BLaER1 (cell line): Measurements from ENCODE around the gene EDAR.

Source experiments
- H3K27ac ChIP-seq: shearing (Covaris generic); formaldehyde crosslinking; 2 replicates; pipeline ENCODE4 v1.8.1; 2022
- H3K27me3 ChIP-seq: shearing (Covaris generic); formaldehyde crosslinking; 2 replicates; pipeline ENCODE4 v1.8.1; 2022
- H3K36me3 ChIP-seq: shearing (Covaris generic); formaldehyde crosslinking; 2 replicates; pipeline ENCODE4 v1.8.1; 2022
- H3K4me1 ChIP-seq: shearing (Covaris generic); formaldehyde crosslinking; 2 replicates; pipeline ENCODE4 v1.8.1; 2022
- H3K4me2 ChIP-seq: shearing (Covaris generic); formaldehyde crosslinking; 2 replicates; pipeline ENCODE4 v1.8.1; 2022
- H3K4me3 ChIP-seq: shearing (Covaris generic); formaldehyde crosslinking; 2 replicates; pipeline ENCODE4 v1.8.1; 2022
- H3K9ac ChIP-seq: shearing (Covaris generic); formaldehyde crosslinking; 2 replicates; pipeline ENCODE4 v1.8.1; 2022
- H3K9me3 ChIP-seq: shearing (Covaris generic); formaldehyde crosslinking; 2 replicates; pipeline ENCODE4 v1.8.1; 2022
- H4K20me1 ChIP-seq: shearing (Covaris generic); formaldehyde crosslinking; 2 replicates; pipeline ENCODE4 v1.8.1; 2022
- Cebpa-rat ChIP-seq: shearing (Covaris generic); IDR thresholded peaks from 2 replicates; pipeline ENCODE4 v1.8.1; 2022

Gene EDAR

DNA sequence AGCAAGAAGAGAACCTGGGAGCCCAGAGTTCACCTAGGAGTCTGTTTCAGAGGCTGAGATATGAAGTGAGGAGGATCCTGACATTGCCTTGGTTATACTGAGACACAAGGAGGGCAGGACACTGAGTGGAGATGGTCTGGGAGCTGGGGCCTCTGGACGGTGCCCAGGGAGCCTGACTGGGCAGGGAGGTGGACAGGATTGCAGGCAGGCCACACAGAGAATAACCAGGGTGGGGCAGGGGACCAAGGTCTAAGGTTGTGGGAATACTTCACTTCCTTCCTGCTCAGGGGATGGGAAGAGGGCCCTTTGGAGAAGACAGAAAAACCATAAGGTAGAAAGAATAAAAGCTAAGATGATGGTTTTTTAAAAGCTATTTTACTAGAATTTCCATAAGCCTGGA lies 18.7 kb downstream of the EDAR start:
- no peak overlapping the region for H3K4me2 ChIP-seq
- H4K20me1 ChIP-seq, result no peaks in the 10 kb centered on the region
- no peak overlapping the region for H3K27ac ChIP-seq
- H3K36me3 ChIP-seq, result no peaks in the 10 kb centered on the region
- no peak overlapping the region for H3K4me3 ChIP-seq
- no peaks in the 10 kb centered on the region for H3K9me3 ChIP-seq
- TF ChIP-seq Cebpa-rat, result no peak
- no peak overlapping the region for H3K9ac ChIP-seq
- H3K27me3 ChIP-seq, result no peaks in the 10 kb centered on the region
- peaks cover 8% of the 10 kb centered on the region; the same call in 1 of the 2 replicates for H3K4me1 ChIP-seq

DNA sequence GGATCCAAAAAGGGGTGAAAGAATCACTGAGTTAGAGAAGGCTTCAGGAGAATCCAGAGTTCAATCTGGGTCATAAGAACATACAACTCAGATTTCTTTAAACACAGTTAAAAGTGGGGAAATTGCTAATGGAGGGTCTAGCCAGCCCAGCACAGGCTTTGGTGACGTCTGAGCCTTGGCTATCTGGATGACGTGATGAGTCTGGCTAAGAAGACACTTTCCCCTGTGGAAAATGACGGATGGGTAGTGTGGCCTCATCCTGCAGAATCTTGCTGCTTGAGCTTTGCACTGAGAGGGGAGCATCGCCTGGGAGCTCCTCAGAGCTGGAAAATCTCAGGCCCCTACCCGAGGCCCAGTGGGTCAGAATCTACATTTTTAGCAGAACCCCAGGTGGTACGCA lies 19.2 kb downstream of the EDAR start:
- H4K20me1 ChIP-seq, result no peaks in the 10 kb centered on the region
- H3K4me1 ChIP-seq, result peaks cover 6% of the 10 kb centered on the region; the same call in 1 of the 2 replicates
- no peaks in the 10 kb centered on the region for H3K9me3 ChIP-seq
- no peak overlapping the region for H3K4me2 ChIP-seq
- no peak overlapping the region for H3K27ac ChIP-seq
- no peak for TF ChIP-seq Cebpa-rat
- H3K9ac ChIP-seq, result no peak overlapping the region
- H3K27me3 ChIP-seq, result no peaks in the 10 kb centered on the region
- no peak overlapping the region for H3K4me3 ChIP-seq
- no peaks in the 10 kb centered on the region for H3K36me3 ChIP-seq

DNA sequence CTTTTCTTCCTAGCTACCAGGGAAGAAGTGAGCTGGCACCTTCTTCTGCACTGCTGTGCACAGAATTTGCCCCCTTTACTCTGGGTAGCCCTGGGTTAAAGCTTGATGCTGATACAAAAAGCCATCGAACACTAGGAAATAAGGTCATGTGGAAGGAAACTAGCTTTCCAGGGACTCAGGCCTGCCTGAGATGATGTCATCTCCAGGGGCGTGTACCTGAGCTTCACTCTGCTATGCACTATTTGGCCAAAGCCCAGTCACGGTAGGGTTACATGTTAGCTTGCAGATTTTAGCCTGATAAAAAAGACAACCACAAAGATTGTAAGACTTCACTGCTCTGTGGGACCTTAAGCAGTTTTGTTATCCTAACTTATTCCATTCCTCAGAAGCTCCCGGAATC lies 20.4 kb downstream of the EDAR start:
- Histone ChIP-seq H3K9me3 (no peaks in the 10 kb centered on the region), H4K20me1 (no peaks in the 10 kb centered on the region), H3K9ac (no peak overlapping the region), H3K27ac (no peak overlapping the region), H3K4me1 (no peaks in the 10 kb centered on the region), H3K4me3 (no peak overlapping the region), H3K27me3 (no peaks in the 10 kb centered on the region), H3K36me3 (no peaks in the 10 kb centered on the region), H3K4me2 (no peak overlapping the region)
- TF ChIP-seq Cebpa-rat, result no peak

DNA sequence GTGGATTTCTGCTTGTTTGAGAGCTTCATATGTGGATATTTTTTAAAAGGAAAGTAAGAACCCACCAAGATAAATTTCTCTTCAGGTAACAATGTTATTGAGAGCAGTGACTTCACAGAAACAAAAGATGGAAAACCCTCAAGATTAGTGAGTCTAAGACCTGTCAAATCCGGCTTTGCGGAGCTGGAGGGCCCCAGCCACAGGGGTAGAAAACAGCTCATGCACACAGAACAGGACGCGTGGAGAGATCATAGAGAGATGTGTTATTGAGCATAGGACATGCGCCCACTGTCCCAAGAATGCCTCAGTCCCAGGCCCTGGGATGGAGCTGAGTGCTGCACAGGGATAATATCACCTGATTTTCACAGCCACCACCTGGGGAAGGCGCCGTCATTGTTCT lies 21.3 kb downstream of the EDAR start:
- Histone ChIP-seq H3K4me3 (no peak overlapping the region), H3K9ac (no peak overlapping the region), H4K20me1 (no peaks in the 10 kb centered on the region), H3K4me2 (no peak overlapping the region), H3K27me3 (no peaks in the 10 kb centered on the region), H3K36me3 (no peaks in the 10 kb centered on the region), H3K4me1 (no peaks in the 10 kb centered on the region), H3K27ac (no peak overlapping the region), H3K9me3 (no peaks in the 10 kb centered on the region)
- TF ChIP-seq Cebpa-rat, result no peak

DNA sequence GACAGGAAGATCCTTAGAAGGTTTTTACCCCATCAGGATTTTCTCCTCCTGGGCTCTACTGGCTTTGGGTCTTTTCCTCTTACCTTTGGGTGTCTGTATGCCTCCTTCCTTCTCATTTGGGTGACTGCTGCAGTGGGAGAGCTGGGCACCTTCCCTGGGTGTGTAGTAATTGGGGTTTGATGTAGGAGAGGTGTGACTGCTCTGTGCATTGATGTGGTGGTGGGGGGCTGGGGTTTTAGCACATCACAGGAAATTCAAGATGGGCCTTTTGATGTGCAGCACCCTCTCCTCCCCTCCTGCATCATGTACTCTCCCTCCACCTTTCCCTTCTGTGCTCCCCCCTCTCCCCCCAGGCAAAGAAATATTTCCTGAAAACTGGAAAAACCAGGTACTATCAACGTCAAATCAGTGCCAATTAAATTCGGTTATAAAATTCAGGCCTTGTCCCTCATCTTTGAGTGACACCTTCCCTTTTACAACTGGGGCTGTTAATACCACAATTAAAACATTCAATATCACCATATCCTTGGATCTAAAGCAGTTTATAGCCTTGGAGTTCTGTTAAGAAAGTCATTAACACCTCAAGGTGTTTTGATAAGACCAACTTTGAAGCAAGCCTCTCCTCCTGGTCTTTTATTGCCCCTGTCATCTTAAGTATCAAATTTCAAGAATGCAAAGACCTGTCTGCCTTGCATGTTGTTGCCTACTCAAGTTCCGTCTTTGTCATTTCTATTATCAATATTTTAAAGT lies 23.3 kb downstream of the EDAR start:
- no peak overlapping the region for H3K4me2 ChIP-seq
- no peak overlapping the region for H3K27ac ChIP-seq
- H3K27me3 ChIP-seq, result no peaks in the 10 kb centered on the region
- H3K9me3 ChIP-seq, result no peaks in the 10 kb centered on the region
- H3K9ac ChIP-seq, result no peak overlapping the region
- no peak for TF ChIP-seq Cebpa-rat
- H3K36me3 ChIP-seq, result no peaks in the 10 kb centered on the region
- no peak overlapping the region for H3K4me3 ChIP-seq
- H4K20me1 ChIP-seq, result no peaks in the 10 kb centered on the region
- no peaks in the 10 kb centered on the region for H3K4me1 ChIP-seq

DNA sequence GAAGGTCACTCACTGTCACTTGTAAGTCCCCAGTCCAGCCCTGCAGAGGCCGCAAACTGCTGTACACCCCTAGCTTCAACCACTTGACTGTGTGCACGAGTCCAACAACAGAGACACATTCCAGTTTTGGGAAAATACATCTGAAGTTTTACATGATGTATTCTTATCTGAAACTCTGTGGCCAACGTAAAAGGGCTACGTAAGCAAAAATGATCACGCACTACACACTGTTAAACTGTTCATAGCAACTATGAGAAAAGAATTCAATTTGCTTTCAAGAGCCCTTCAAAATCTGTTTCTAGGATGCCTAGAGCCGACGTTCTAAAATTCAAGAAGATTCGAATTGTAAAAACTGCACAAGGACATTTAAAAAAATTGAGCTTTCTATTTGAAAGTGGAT lies 26.0 kb downstream of the EDAR start:
- no peaks in the 10 kb centered on the region for H3K9me3 ChIP-seq
- H3K36me3 ChIP-seq, result no peaks in the 10 kb centered on the region
- no peak for TF ChIP-seq Cebpa-rat
- no peak overlapping the region for H3K9ac ChIP-seq
- no peaks in the 10 kb centered on the region for H3K4me1 ChIP-seq
- no peaks in the 10 kb centered on the region for H3K27me3 ChIP-seq
- no peak overlapping the region for H3K27ac ChIP-seq
- H3K4me3 ChIP-seq, result no peak overlapping the region
- no peak overlapping the region for H3K4me2 ChIP-seq
- no peaks in the 10 kb centered on the region for H4K20me1 ChIP-seq

DNA sequence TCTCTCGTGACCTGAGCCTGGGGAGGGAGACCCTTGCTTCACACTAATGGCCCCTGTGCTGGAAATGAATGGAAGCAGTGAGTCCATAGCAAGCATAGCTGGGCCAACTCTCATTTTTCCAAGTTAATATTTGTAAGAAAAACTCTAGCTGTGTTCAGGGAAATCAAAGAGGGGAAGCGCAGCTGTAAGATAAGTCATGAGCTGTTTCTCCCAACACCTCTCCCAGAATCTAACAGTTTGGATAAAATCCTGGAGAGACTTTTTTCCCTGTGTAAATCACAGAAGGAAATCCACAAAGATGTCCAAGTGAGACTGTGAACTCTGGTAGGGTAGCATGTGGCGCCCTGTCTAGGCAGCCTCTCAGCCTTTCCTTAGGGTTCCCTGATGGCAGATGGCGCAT lies 27.2 kb downstream of the EDAR start:
- Histone ChIP-seq H3K9me3 (no peaks in the 10 kb centered on the region), H3K4me3 (no peak overlapping the region), H3K4me2 (no peak overlapping the region), H3K27me3 (no peaks in the 10 kb centered on the region), H4K20me1 (no peaks in the 10 kb centered on the region), H3K4me1 (no peaks in the 10 kb centered on the region), H3K27ac (no peak overlapping the region), H3K9ac (no peak overlapping the region), H3K36me3 (no peaks in the 10 kb centered on the region)
- TF ChIP-seq Cebpa-rat, result no peak

DNA sequence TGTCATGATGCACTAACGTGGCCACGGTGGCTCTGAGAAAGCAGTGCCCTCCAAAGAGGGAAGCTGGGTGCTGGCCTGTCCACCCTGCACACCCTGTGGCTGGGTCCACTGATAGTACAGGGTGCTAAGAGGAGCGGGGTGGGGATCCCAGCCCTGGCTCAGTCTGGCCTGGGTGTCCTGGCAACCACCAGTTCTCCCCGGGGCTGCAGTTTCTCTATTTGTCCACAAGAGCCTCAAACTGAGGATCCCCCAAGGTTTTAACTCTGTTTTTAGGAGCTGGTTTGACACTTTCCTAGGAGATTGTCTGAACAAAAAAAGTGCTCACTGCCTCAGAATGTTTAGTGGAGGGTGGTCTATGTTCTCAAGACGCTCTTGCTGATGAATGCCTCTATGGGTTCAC lies 29.0 kb downstream of the EDAR start:
- H3K4me1 ChIP-seq, result no peaks in the 10 kb centered on the region
- no peak overlapping the region for H3K4me3 ChIP-seq
- H3K27me3 ChIP-seq, result no peaks in the 10 kb centered on the region
- H4K20me1 ChIP-seq, result no peaks in the 10 kb centered on the region
- no peaks in the 10 kb centered on the region for H3K36me3 ChIP-seq
- no peak overlapping the region for H3K4me2 ChIP-seq
- H3K27ac ChIP-seq, result no peak overlapping the region
- no peak for TF ChIP-seq Cebpa-rat
- H3K9ac ChIP-seq, result no peak overlapping the region
- H3K9me3 ChIP-seq, result no peaks in the 10 kb centered on the region

DNA sequence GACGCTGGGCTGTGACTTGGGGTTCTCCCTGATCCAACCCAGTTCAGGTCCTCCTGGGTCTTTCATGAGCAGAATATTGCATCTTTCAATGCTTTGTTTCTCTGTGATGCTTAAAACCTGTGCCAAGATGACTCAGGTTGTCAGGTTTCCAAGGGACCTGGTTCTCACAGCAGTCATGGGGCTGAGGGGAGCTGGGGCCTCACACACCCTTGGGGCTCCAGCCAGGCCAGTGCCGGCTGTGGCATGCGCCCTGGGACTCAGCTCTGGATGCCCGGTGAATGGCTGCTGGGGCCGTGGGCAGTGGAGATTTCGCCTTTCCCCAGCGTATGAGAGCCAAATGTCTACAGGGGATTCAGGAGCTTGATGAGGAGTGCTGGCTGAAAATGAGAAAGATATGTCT lies 29.6 kb downstream of the EDAR start:
- no peaks in the 10 kb centered on the region for H3K36me3 ChIP-seq
- H3K4me2 ChIP-seq, result no peak overlapping the region
- no peak for TF ChIP-seq Cebpa-rat
- no peaks in the 10 kb centered on the region for H3K27me3 ChIP-seq
- no peak overlapping the region for H3K27ac ChIP-seq
- H3K4me1 ChIP-seq, result no peaks in the 10 kb centered on the region
- no peak overlapping the region for H3K9ac ChIP-seq
- no peaks in the 10 kb centered on the region for H3K9me3 ChIP-seq
- no peaks in the 10 kb centered on the region for H4K20me1 ChIP-seq
- no peak overlapping the region for H3K4me3 ChIP-seq

DNA sequence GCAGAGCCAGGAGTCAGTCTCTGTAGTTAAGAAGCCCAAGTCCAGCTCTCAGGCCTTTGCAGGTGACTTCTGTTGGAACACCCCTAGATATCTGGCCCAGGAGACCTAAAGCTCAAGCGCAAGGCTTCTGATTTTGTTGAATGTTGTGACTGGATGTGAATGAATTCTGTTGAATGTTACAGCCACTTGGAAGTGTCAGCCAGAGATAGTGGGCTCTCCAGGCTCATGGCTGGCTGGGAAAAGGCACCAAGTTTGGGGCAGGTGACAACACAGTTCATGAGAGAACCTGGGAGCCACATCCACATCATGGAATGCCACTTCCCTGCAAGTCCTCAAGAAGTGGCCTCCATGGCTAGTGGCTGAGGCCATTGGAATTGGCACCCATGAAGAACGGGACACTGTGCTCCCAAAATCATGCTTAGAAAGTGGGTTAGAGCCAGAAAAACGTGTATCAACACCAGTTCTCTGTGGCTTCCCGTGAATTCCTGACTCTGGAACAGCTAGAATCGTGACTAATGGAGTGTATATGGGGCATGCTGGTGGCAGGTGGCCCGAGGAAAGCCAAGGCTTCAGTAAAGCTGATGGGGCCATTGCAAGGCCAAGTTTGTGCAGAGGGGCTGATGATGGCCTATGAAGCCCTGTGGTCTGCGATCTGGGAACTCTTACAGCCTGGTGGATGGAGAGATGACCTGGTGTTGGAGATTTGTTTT lies 30.2 kb downstream of the EDAR start:
- TF ChIP-seq Cebpa-rat, result no peak
- Histone ChIP-seq H3K9me3 (no peaks in the 10 kb centered on the region), H3K4me3 (no peak overlapping the region), H3K36me3 (no peaks in the 10 kb centered on the region), H3K9ac (no peak overlapping the region), H3K27me3 (no peaks in the 10 kb centered on the region), H3K4me2 (no peak overlapping the region), H3K4me1 (no peaks in the 10 kb centered on the region), H3K27ac (no peak overlapping the region), H4K20me1 (no peaks in the 10 kb centered on the region)
